HepG2 (cell line): ENCODE results near the gene RNF123. TPM values are rescaled to one million over a fixed set of nuclear protein-coding genes. Genes with fewer than 3 reads are reported as not detected.
A peak's percentile ranks its signal among the peaks of the same experiment; 100 is the strongest.

Experiments
- CREM ChIP-seq, 2 experiments: sonication (generic) in 1 of 2; formaldehyde crosslinking in 1 of 2; IDR thresholded peaks; 2 replicates each; pipeline versions ENCODE4 v1.4.0 to v1.6.1; 2016 to 2020; ENCODE audit warnings: antibody characterized with exemption in 1 of 2, mild to moderate bottlenecking in 1 of 2, missing genetic modification reagents in 1 of 2
- DDIT3 ChIP-seq: sonication (generic); formaldehyde crosslinking; IDR thresholded peaks from 2 replicates; pipeline ENCODE4 v1.4.0; 2020; ENCODE audit warnings: mild to moderate bottlenecking, missing genetic modification reagents
- GATAD1 ChIP-seq: IDR thresholded peaks from 2 replicates; pipeline ENCODE4 v1.6.1; 2016; ENCODE audit warnings: missing genetic modification reagents, missing compliant biosample characterization
- JDP2 ChIP-seq: sonication (generic); formaldehyde crosslinking; IDR thresholded peaks from 2 replicates; pipeline ENCODE4 v1.8.1; 2022; ENCODE audit warnings: missing genetic modification reagents, borderline replicate concordance
- KDM4B ChIP-seq: sonication (generic); formaldehyde crosslinking; IDR thresholded peaks from 2 replicates; pipeline ENCODE4 v1.4.0; 2020; ENCODE audit warnings: missing genetic modification reagents
- KDM6A ChIP-seq: IDR thresholded peaks from 2 replicates; pipeline ENCODE4 v1.6.1; 2016; ENCODE audit warnings: low read depth
- NAIF1 ChIP-seq: sonication (generic); formaldehyde crosslinking; IDR thresholded peaks from 2 replicates; pipeline ENCODE4 v1.5.0; 2020; ENCODE audit warnings: mild to moderate bottlenecking, missing genetic modification reagents, borderline replicate concordance
- NFAT5 ChIP-seq: sonication (generic); formaldehyde crosslinking; IDR thresholded peaks from 2 replicates; pipeline ENCODE4 v1.4.0; 2020; ENCODE audit warnings: missing genetic modification reagents
- ZNF235 ChIP-seq: sonication (generic); formaldehyde crosslinking; IDR thresholded peaks from 2 replicates; pipeline ENCODE4 v1.8.1; 2023; ENCODE audit warnings: mild to moderate bottlenecking, missing genetic modification reagents, borderline replicate concordance
- ZNF510 ChIP-seq: sonication (generic); formaldehyde crosslinking; IDR thresholded peaks from 2 replicates; pipeline ENCODE4 v1.4.0; 2020; ENCODE audit warnings: low read depth, mild to moderate bottlenecking, missing genetic modification reagents
- polyA plus RNA-seq, 8 experiments: library from polyadenylated mRNA; depleted of rRNA in 3 of 8; stranded (reverse) in 7 of 8; unstranded in 1 of 8; fragments of >200 nt; fragmentation: Illumina TruSeq in 4 of 8; extraction: Trizol in 4 of 8; gene quantifications; 2 replicates each; pipeline versions ENCODE4 v1.2.1 to v1.2.3, GENCODE V29; 2011 to 2016; ENCODE audit warnings: low read depth in 4 of 8, missing spikeins in 1 of 8, mixed read lengths in 1 of 8; ENCODE audit not compliant: insufficient read depth in 1 of 8
- total RNA-seq, 5 experiments: library from RNA; depleted of rRNA; stranded (reverse); fragments of >200 nt; fragmentation: Illumina TruSeq; extraction: Trizol; gene quantifications; 2 replicates each; pipeline ENCODE4 v1.2.3, GENCODE V29; 2016; ENCODE audit warnings: low read depth in 1 of 5
- TF ChIP-seq, protein P1 (sequence below): IDR thresholded peaks from 2 replicates; pipeline ENCODE4 v1.6.1; 2016; ENCODE audit warnings: missing genetic modification reagents, missing compliant biosample characterization
- TF ChIP-seq, protein P2 (sequence below): fragments of 450-650 bp; IDR thresholded peaks from 2 replicates; pipeline ENCODE4 v1.6.1; 2017
- TF ChIP-seq, protein P3 (sequence below): sonication (generic); formaldehyde crosslinking; IDR thresholded peaks from 2 replicates; pipeline ENCODE4 v1.9.0; 2022; ENCODE audit warnings: missing genetic modification reagents, mild to moderate bottlenecking, borderline replicate concordance
- TF ChIP-seq, protein P4 (sequence below): sonication (generic); formaldehyde crosslinking; conservative IDR thresholded peaks from 2 replicates; pipeline ENCODE4 v1.8.1; 2023; ENCODE audit warnings: missing genetic modification reagents

Gene RNF123
- total and polyA plus RNA-seq, 2 of the 13 experiments (the other 11 are each of a cell fraction or from before 2014, with no cell fraction given), result 29.9 to 82.2 TPM

- TF ChIP-seq, protein P1, sequence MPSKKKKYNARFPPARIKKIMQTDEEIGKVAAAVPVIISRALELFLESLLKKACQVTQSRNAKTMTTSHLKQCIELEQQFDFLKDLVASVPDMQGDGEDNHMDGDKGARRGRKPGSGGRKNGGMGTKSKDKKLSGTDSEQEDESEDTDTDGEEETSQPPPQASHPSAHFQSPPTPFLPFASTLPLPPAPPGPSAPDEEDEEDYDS, result 0 out of 2 replicates have a peak, but pooled peaks have one; percentile 11
- peak; percentile 66; the same call in 1 of the 2 replicates for TF ChIP-seq KDM6A
- no peak for TF ChIP-seq NAIF1
- no peak for TF ChIP-seq JDP2 (CRISPR knock-in tag)
- no peak for TF ChIP-seq ZNF510 (CRISPR knock-in tag)
- no peak for TF ChIP-seq NFAT5 (CRISPR knock-in tag)
- peak; percentile 26; the same call in 1 of the 2 replicates for TF ChIP-seq ZNF235 (CRISPR knock-in tag)
- TF ChIP-seq, protein P2, sequence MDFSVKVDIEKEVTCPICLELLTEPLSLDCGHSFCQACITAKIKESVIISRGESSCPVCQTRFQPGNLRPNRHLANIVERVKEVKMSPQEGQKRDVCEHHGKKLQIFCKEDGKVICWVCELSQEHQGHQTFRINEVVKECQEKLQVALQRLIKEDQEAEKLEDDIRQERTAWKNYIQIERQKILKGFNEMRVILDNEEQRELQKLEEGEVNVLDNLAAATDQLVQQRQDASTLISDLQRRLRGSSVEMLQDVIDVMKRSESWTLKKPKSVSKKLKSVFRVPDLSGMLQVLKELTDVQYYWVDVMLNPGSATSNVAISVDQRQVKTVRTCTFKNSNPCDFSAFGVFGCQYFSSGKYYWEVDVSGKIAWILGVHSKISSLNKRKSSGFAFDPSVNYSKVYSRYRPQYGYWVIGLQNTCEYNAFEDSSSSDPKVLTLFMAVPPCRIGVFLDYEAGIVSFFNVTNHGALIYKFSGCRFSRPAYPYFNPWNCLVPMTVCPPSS, result no peak
- no peak for TF ChIP-seq GATAD1 (CRISPR knock-in tag)
- TF ChIP-seq, protein P3, sequence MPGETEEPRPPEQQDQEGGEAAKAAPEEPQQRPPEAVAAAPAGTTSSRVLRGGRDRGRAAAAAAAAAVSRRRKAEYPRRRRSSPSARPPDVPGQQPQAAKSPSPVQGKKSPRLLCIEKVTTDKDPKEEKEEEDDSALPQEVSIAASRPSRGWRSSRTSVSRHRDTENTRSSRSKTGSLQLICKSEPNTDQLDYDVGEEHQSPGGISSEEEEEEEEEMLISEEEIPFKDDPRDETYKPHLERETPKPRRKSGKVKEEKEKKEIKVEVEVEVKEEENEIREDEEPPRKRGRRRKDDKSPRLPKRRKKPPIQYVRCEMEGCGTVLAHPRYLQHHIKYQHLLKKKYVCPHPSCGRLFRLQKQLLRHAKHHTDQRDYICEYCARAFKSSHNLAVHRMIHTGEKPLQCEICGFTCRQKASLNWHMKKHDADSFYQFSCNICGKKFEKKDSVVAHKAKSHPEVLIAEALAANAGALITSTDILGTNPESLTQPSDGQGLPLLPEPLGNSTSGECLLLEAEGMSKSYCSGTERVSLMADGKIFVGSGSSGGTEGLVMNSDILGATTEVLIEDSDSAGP (CRISPR knock-in tag), result peak; percentile 3; the same call in 1 of the 2 replicates
- peak; percentile 34; the same call in 1 of the 2 replicates for TF ChIP-seq CREM (IDR thresholded peaks at IDR 0.05)
- TF ChIP-seq CREM (CRISPR knock-in tag; IDR thresholded peaks at IDR 0.05), result no peak
- no peak for TF ChIP-seq KDM4B (CRISPR knock-in tag)
- TF ChIP-seq, protein P4, sequence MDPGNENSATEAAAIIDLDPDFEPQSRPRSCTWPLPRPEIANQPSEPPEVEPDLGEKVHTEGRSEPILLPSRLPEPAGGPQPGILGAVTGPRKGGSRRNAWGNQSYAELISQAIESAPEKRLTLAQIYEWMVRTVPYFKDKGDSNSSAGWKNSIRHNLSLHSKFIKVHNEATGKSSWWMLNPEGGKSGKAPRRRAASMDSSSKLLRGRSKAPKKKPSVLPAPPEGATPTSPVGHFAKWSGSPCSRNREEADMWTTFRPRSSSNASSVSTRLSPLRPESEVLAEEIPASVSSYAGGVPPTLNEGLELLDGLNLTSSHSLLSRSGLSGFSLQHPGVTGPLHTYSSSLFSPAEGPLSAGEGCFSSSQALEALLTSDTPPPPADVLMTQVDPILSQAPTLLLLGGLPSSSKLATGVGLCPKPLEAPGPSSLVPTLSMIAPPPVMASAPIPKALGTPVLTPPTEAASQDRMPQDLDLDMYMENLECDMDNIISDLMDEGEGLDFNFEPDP, result no peak
- 0 out of 2 replicates have a peak, but pooled peaks have one; percentile 51 for TF ChIP-seq DDIT3
These were observed 17.8 kb upstream of the RNF123 start (continued) for GRCh38 chr3:49671291-49672288.
